OCI-LY3 (cell line): ENCODE results near the gene SLC16A4.

ENCODE experiments used
- H2AFZ ChIP-seq: fragments of 200-600, 300-600 bp; shearing (Covaris generic); 2 replicates; pipeline ENCODE4 v1.6.0; 2014; ENCODE audit warnings: antibody characterized with exemption, low read depth, low read length
- H3K27ac ChIP-seq: fragments of 200-600, 300-600 bp; sonication (generic); 2 replicates; pipeline ENCODE4 v1.5.1; 2014; ENCODE audit warnings: mild to moderate bottlenecking, low read length, moderate library complexity, mixed read lengths
- H3K27me3 ChIP-seq: fragments of 200-600, 300-600 bp; sonication (generic); 2 replicates; pipeline ENCODE4 v1.6.1; 2014; ENCODE audit warnings: low read depth, low read length, mixed read lengths
- H3K36me3 ChIP-seq: fragments of 200-600, 300-600 bp; sonication (generic); replicated peaks from 2 replicates; pipeline ENCODE3; 2014; ENCODE audit warnings: low read depth, low read length, mixed read lengths
- H3K4me1 ChIP-seq: fragments of 300-600, 200-600 bp; sonication (generic); 2 replicates; pipeline ENCODE4 v1.6.1; 2014; ENCODE audit warnings: low read length, mixed read lengths
- H3K4me2 ChIP-seq: fragments of 200-600, 300-600 bp; sonication (generic); 2 replicates; pipeline ENCODE4 v1.6.1; 2014; ENCODE audit warnings: low read length, mixed read lengths
- H3K4me3 ChIP-seq: fragments of 300-600, 200-600 bp; sonication (generic); 2 replicates; pipeline ENCODE4 v1.5.1; 2014; ENCODE audit warnings: antibody characterized with exemption, mild to moderate bottlenecking, low read length, moderate library complexity
- H3K79me2 ChIP-seq: fragments of 300-600, 200-600 bp; shearing (Covaris generic); 2 replicates; pipeline ENCODE4 v1.6.1; 2014; ENCODE audit warnings: mild to moderate bottlenecking, low read length, mixed read lengths
- H3K9ac ChIP-seq: fragments of 300-600, 200-600 bp; shearing (Covaris generic); 2 replicates; pipeline ENCODE4 v1.6.0; 2014; ENCODE audit warnings: mild to moderate bottlenecking, low read length, moderate library complexity
- H3K9me3 ChIP-seq: fragments of 200-600, 300-600 bp; shearing (Covaris generic); 2 replicates; pipeline ENCODE4 v1.6.1; 2014; ENCODE audit warnings: low read length, mixed read lengths; ENCODE audit not compliant: insufficient read depth
- H4K20me1 ChIP-seq: fragments of 200-600, 300-600 bp; sonication (generic); 2 replicates; pipeline ENCODE4 v1.6.1; 2016; ENCODE audit warnings: low read length, mixed read lengths; ENCODE audit not compliant: insufficient read depth
- CTCF ChIP-seq: fragments of 200-600, 300-600 bp; sonication (generic); IDR thresholded peaks from 2 replicates; pipeline ENCODE4 v1.5.1; 2014; ENCODE audit warnings: antibody characterized with exemption, low read length, low read depth
- EZH2phosphoT487 ChIP-seq: fragments of 200-600 bp; shearing (Covaris generic); IDR thresholded peaks from 2 replicates; pipeline ENCODE4 v1.6.1; 2018; ENCODE audit warnings: antibody characterized with exemption, mixed run types, low read depth

Gene SLC16A4

GRCh38 chr1:110430366-110430765, 39.5 kb upstream of the SLC16A4 start:
- no peak overlapping the region for H3K4me3 ChIP-seq
- no peak overlapping the region for H2AFZ ChIP-seq
- H3K27me3 ChIP-seq, result no peaks in the 10 kb centered on the region
- no peaks in the 10 kb centered on the region for H3K79me2 ChIP-seq
- TF ChIP-seq CTCF, result no peak
- no peak for TF ChIP-seq EZH2phosphoT487
- H3K9ac ChIP-seq, result no peak overlapping the region
- no peaks in the 10 kb centered on the region for H3K9me3 ChIP-seq
- peaks cover 5% of the 10 kb centered on the region; the same call in 1 of the 2 replicates for H3K4me1 ChIP-seq
- no peak overlapping the region for H3K4me2 ChIP-seq
- H3K36me3 ChIP-seq, result no peaks in the 10 kb centered on the region
- H4K20me1 ChIP-seq, result no peaks in the 10 kb centered on the region
- no peak overlapping the region for H3K27ac ChIP-seq

GRCh38 chr1:110428946-110429345, 38.1 kb upstream of the SLC16A4 start:
- no peaks in the 10 kb centered on the region for H3K27me3 ChIP-seq
- H3K79me2 ChIP-seq, result no peaks in the 10 kb centered on the region
- no peaks in the 10 kb centered on the region for H3K36me3 ChIP-seq
- no peak overlapping the region for H3K4me2 ChIP-seq
- H3K9ac ChIP-seq, result no peak overlapping the region
- H2AFZ ChIP-seq, result no peak overlapping the region
- no peaks in the 10 kb centered on the region for H4K20me1 ChIP-seq
- TF ChIP-seq EZH2phosphoT487 (no peak), CTCF (no peak)
- H3K4me1 ChIP-seq, result peaks cover 5% of the 10 kb centered on the region; the same call in 1 of the 2 replicates
- no peak overlapping the region for H3K27ac ChIP-seq
- no peak overlapping the region for H3K4me3 ChIP-seq
- H3K9me3 ChIP-seq, result no peaks in the 10 kb centered on the region

- no peak for TF ChIP-seq CTCF
- no peak for TF ChIP-seq EZH2phosphoT487
- no peaks in the 10 kb centered on the region for H3K27me3 ChIP-seq
- H3K4me1 ChIP-seq, result peaks cover 5% of the 10 kb centered on the region; the same call in 1 of the 2 replicates
- no peaks in the 10 kb centered on the region for H3K9me3 ChIP-seq
- no peak overlapping the region for H3K27ac ChIP-seq
- H3K36me3 ChIP-seq, result no peaks in the 10 kb centered on the region
- no peak overlapping the region for H2AFZ ChIP-seq
- no peaks in the 10 kb centered on the region for H3K79me2 ChIP-seq
- no peaks in the 10 kb centered on the region for H4K20me1 ChIP-seq
- H3K9ac ChIP-seq, result no peak overlapping the region
- H3K4me3 ChIP-seq, result no peak overlapping the region
- H3K4me2 ChIP-seq, result no peak overlapping the region
Measured at GRCh38 chr1:110426854-110427253, 36.0 kb upstream of the SLC16A4 start.

GRCh38 chr1:110425612-110426152, 34.9 kb upstream of the SLC16A4 start:
- no peak overlapping the region for H2AFZ ChIP-seq
- H3K9me3 ChIP-seq, result no peaks in the 10 kb centered on the region
- no peak overlapping the region for H3K9ac ChIP-seq
- H3K36me3 ChIP-seq, result no peaks in the 10 kb centered on the region
- no peak overlapping the region for H3K4me3 ChIP-seq
- peaks cover 5% of the 10 kb centered on the region; the same call in 1 of the 2 replicates for H3K4me1 ChIP-seq
- H3K27me3 ChIP-seq, result no peaks in the 10 kb centered on the region
- no peak overlapping the region for H3K4me2 ChIP-seq
- no peaks in the 10 kb centered on the region for H4K20me1 ChIP-seq
- H3K79me2 ChIP-seq, result no peaks in the 10 kb centered on the region
- no peak overlapping the region for H3K27ac ChIP-seq
- no peak for TF ChIP-seq CTCF
- no peak for TF ChIP-seq EZH2phosphoT487
